Activated B cell treated with CpG ODN at 0.5 μM for 24 hours (primary cell): Measurements from ENCODE around the gene MCMBP. TPM values are rescaled to one million over a fixed set of nuclear protein-coding genes. Genes with fewer than 3 reads are reported as not detected.

ENCODE experiments used
- ATAC-seq: fragments of 200-7000 bp; cut with Tn5 transposase; one replicate; pipeline ENCODE4 v1.10.0; 2021; ENCODE audit warnings: low read depth, mild to moderate bottlenecking, moderate library complexity
- CTCF ChIA-PET: fragments of 350-600 bp; sonication (Branson Sonifier 250); formaldehyde crosslinking; loops from one replicate; lab custom pipeline; 2021; ENCODE audit warnings: antibody characterized with exemption; lab: Charles Lee
- POLR2A ChIA-PET: fragments of 350-600 bp; sonication (Branson Sonifier 250); formaldehyde crosslinking; loops from one replicate; lab custom pipeline; 2021; ENCODE audit warnings: antibody characterized with exemption; lab: Charles Lee
- DNase-seq: peaks from one replicate; pipeline ENCODE4 v3.0.0; 2022
- H3K27ac Mint-ChIP-seq: one replicate; pipeline ENCODE4 v1.8.0; 2020; ENCODE audit warnings: mixed read lengths
- H3K27me3 Mint-ChIP-seq: one replicate; pipeline ENCODE4 v1.8.0; 2021; ENCODE audit warnings: mixed read lengths
- H3K36me3 Mint-ChIP-seq: one replicate; pipeline ENCODE4 v1.8.0; 2021; ENCODE audit warnings: low read depth, mixed read lengths
- H3K4me1 Mint-ChIP-seq: one replicate; pipeline ENCODE4 v1.8.0; 2021; ENCODE audit warnings: mixed read lengths
- H3K4me3 Mint-ChIP-seq: one replicate; pipeline ENCODE4 v1.8.0; 2020; ENCODE audit warnings: mild to moderate bottlenecking, mixed read lengths
- H3K9me3 Mint-ChIP-seq: one replicate; pipeline ENCODE4 v1.8.0; 2020; ENCODE audit warnings: mixed read lengths
- intact Hi-C: fragments of 100-400 bp; cut with micrococcal nuclease; formaldehyde crosslinking; loops from one replicate; pipeline ENCODE4 v1.15.1; 2024
- total RNA-seq: library from RNA; stranded (reverse); gene quantifications from 2 replicates; pipeline ENCODE4 v1.2.3, GENCODE V29; 2022
- TF ChIP-seq, protein P1 (sequence below): fragments of 200-600 bp; IDR thresholded peaks from one replicate; pipeline ENCODE4 v1.8.0; 2022; ENCODE audit warnings: antibody characterized with exemption, mild to moderate bottlenecking

MCMBP gene
- total RNA-seq, 1 donor from 2014 or later, result 41.9 TPM

DNA sequence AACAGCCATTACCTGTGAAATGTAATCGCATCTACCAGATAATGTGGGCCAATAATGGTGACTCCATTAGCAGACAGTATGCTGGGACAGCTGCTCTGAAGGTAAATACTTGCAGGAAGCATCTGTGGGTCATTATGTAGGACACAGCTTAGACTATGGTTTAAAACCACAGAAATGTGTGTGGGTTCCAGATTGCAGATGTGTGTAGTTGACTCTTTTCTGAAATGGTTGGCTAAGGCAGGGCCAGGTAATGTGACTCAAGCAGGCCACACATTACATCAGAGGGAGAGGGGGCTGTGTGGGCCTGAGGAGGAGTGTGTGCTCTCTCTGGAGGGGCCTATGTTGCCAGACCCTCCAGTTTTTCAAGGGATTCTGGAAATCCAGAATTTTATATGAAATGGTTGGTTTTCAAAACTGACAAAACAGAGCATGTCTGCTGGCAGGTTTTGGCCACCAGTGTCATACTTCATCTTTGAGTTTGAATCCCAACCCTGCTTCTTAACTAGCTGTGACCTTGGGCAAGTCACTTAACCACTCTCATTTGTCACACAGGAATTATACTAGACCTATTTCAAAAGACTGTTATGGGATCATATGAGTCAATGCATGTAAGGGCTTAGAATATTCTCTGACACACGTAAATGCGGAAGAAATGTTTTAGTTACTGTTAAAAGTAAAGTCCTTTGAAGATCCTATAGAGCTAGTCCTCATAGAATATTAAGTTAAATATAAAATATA, 64.5 kb downstream of the MCMBP start:
- Mint-ChIP-seq H3K9me3 (no peaks in the 10 kb centered on the region), H3K4me1 (peaks cover 14% of the 10 kb centered on the region), H3K36me3 (peaks cover 50% of the 10 kb centered on the region), H3K4me3 (no peak overlapping the region), H3K27ac (peak overlapping the region; percentile 61), H3K27me3 (no peaks in the 10 kb centered on the region)
- TF ChIP-seq, protein P1, sequence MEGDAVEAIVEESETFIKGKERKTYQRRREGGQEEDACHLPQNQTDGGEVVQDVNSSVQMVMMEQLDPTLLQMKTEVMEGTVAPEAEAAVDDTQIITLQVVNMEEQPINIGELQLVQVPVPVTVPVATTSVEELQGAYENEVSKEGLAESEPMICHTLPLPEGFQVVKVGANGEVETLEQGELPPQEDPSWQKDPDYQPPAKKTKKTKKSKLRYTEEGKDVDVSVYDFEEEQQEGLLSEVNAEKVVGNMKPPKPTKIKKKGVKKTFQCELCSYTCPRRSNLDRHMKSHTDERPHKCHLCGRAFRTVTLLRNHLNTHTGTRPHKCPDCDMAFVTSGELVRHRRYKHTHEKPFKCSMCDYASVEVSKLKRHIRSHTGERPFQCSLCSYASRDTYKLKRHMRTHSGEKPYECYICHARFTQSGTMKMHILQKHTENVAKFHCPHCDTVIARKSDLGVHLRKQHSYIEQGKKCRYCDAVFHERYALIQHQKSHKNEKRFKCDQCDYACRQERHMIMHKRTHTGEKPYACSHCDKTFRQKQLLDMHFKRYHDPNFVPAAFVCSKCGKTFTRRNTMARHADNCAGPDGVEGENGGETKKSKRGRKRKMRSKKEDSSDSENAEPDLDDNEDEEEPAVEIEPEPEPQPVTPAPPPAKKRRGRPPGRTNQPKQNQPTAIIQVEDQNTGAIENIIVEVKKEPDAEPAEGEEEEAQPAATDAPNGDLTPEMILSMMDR, result no peak
- no peak for DNase-seq
- ChIA-PET CTCF (no interaction called here), POLR2A (interaction anchor here (0.9 kb wide), 1 partner anchor 157 kb away, joined by 3 read pairs; the partner anchor contains the start of gene BAG3)
- ATAC-seq, result peak; percentile 31
- intact Hi-C loops, result loop anchor here (5.0 kb wide), 1 partner anchor 36 kb away; no protein-coding TSS in a partner anchor

DNA sequence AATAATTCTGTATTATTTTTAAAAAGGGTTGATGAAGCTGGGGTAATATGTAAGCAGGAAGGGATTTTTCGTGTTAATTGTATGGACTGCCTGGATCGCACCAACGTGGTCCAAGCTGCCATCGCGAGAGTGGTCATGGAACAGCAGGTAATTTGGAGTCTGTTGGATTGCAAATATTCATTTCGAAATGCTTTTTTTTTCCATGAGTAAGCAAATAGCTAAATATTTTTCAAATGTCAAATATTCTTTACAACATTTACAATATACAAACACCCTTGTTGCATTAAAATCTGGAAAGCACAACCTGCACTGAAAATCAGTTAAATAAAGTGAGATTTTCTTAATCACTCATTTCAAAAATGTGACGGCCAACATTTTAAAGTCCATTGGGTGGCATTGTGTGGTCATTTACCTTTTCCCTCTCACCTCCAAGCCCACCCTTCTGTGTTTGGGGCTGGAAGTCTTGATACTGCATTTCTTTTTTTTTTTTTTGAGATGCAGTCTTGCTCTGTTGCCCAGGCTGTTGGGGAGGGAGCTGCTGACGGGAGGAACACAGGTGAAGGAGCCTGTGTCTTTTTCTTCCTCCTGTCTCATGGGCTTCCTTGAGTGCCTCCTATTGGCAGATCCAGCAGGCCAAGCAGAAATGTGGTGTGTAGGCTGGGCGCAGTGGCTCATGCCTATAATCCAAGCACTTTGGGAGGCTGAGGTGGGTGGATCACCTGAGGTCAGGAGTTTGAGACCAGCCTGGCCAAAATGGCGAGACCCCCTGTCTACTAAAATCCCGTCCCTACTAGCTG, 66.1 kb downstream of the MCMBP start:
- Mint-ChIP-seq H3K27ac (no peak overlapping the region), H3K27me3 (no peaks in the 10 kb centered on the region), H3K9me3 (no peaks in the 10 kb centered on the region), H3K4me3 (no peak overlapping the region), H3K4me1 (peaks cover 15% of the 10 kb centered on the region), H3K36me3 (peaks cover 47% of the 10 kb centered on the region)
- CTCF ChIA-PET, result no interaction called here
- DNase-seq, result no peak
- ATAC-seq, result no peak
- intact Hi-C loops, result loop anchor here (5.0 kb wide), 1 partner anchor 34 kb away; no protein-coding TSS in a partner anchor
- TF ChIP-seq, protein P1, result no peak
- POLR2A ChIA-PET, result no interaction called here

DNA sequence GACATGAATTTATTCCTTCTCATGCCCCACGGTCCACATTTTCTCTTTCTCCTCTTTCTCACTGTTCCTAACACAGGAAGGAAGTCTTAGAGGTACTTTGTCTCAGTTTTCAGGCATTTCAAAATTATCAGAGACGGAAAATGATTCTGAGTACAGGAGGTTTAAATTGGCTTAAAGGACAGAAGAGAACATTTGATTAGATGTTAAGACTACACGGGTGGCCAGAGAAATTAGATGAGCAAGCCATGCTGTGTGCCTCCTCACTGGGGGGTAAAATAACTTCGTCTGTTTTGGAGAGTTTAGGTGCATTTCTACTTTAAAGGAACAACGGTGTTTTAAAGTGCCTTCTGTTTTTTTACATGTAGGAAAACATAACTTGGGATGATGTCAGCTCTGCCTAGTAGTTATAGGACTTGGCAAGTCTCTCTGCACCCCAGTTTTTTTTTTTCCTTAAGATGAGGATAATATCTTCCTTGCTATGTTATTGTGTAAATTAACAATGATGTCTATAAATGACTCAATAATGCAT, 66.9 kb downstream of the MCMBP start:
- CTCF ChIA-PET, result interaction anchor here (2.1 kb wide), 1 partner anchor 119 kb away, joined by 4 read pairs; no protein-coding TSS in a partner anchor
- Mint-ChIP-seq H3K4me1 (peaks cover 23% of the 10 kb centered on the region), H3K9me3 (no peaks in the 10 kb centered on the region), H3K27me3 (no peaks in the 10 kb centered on the region), H3K36me3 (peaks cover 48% of the 10 kb centered on the region), H3K4me3 (no peak overlapping the region), H3K27ac (no peak overlapping the region)
- POLR2A ChIA-PET, result no interaction called here
- TF ChIP-seq, protein P1, result no peak
- intact Hi-C loops, result loop anchor here (5.0 kb wide), 1 partner anchor 33 kb away; no protein-coding TSS in a partner anchor
- DNase-seq (no peak), ATAC-seq (no peak)

DNA sequence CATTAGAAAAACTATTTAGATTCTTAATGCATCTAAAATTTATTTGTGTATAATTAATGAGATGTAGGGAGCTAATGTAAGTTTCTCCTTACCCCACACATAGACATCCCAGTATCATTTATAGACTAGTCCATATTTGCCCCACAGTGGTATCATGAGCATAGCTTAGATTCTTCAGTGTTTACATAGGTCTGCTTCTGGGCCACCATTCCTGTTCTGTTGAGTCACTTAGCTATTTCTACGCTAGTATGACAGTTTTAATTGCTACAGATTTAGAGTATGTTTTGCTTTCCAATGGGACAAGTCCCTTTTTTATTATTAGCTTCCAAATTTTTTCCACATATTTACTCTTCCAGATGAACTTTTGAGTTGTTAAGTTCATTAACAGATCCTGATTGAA, 69.4 kb downstream of the MCMBP start:
- Mint-ChIP-seq H3K36me3 (peaks cover 52% of the 10 kb centered on the region), H3K27ac (no peak overlapping the region), H3K9me3 (no peaks in the 10 kb centered on the region), H3K4me3 (no peak overlapping the region), H3K27me3 (no peaks in the 10 kb centered on the region), H3K4me1 (peaks cover 24% of the 10 kb centered on the region)
- DNase-seq, result no peak
- intact Hi-C loops, result loop anchor here (5.0 kb wide), 1 partner anchor 51 kb away; no protein-coding TSS in a partner anchor
- no peak for ATAC-seq
- TF ChIP-seq, protein P1, result no peak
- ChIA-PET POLR2A (interaction anchor here (0.9 to 1.4 kb wide), 3 partner anchors 11 to 53 kb away, joined by 3 to 5 read pairs (median 4); no protein-coding TSS in a partner anchor), CTCF (interaction anchor here (1.0 to 1.7 kb wide), 2 partner anchors 53 to 56 kb away, joined by 3 to 6 read pairs; no protein-coding TSS in a partner anchor)
